Fibroblast of peridontal ligament (primary cell): Measurements from ENCODE around the gene KLHL10.
A peak's percentile ranks its signal among the peaks of the same experiment; 100 is the strongest.

Experiments
- DNase-seq: peaks from one replicate; pipeline ENCODE4 v3.0.0-alpha.2; 2010; ENCODE audit errors: extremely low read depth

Gene KLHL10

GRCh38 chr17:41837761-41838538 lies at the start of gene KLHL10:
Gene KLHL10, plus strand, starts transcription at chr17:41837825. Its CDS starts 108 bp downstream, at chr17:41837933.
- DNase-seq: no peak

- no peak for DNase-seq
These were observed 44.5 kb upstream of the KLHL10 start for GRCh38 chr17:41792845-41793783.

DNA sequence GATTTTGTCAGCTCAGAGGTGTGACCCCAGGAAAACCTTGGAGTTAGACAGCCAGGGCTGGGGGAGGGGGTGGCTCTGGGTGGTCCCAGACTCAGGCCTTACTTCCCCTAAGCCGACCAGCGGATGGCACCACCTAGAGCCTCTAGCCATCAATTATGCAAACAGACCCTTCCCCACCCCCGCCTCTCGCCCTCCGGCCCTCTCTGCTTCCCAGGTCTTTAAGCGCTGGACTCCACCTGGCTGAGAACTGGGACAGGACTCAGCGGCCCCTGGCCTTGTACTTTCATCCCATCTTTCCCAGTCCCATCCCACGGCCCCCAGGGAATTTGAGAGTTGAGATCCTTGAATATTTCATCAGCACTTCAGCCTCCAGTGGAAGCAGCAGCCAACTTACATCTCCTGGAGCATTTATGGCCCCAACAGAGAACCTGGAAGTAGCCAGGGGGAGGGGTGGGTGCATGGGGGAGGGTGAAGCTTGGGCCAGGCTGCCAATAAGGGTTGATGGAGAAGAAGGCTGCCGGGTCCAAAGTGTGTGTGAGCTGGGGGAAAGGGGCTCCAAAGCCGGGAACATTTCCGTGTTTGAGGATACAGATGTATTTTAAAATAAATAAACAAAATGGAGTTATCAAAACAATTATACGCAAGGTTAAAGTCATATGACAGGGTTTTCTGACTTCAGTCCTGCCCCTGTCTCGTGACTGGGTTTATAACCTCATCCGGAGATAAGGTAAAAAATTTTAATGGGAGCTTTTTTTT lies 43.7 kb upstream of the KLHL10 start:
- no peak for DNase-seq

GRCh38 chr17:41794540-41794975 lies 43.1 kb upstream of the KLHL10 start:
- no peak for DNase-seq

DNA sequence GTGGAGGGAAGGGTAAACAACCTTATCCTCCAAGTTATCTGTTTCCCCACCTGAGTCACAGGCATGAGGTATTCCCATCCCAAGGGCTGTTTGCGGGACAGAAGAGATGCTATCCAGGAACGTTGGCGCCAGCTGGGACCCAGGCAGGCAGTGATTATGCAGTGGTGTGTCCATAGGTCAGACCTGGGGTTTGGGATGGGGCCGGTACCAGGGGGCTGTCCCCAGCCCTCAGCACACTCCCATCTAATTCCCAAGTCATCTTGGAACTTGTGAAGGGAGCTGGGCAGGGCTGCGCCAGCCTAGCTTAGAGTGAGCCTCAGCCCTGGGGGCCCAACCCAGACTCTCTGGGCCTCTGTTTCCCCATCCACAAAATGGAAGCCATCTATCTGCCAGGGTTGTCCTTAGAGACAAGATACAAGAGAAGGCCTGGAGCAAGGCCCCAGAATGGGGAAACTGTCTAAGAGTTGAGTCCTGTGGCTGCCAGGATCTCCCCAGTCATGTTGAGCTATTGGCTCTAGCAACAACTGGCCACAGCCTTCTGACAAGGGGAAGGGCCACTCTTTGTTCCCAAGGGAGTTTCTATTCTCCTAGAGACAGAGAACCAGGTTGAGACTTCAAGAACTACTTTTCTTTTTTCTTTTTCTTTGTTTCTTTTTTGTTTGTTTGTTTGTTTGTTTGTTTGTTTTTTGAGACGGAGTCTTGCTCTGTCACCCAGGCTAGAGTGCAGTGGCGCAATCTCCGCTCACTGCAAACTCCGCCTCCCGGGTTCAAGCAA lies 41.3 kb upstream of the KLHL10 start:
- DNase-seq: no peak

- DNase-seq: no peak
These were observed 40.2 kb upstream of the KLHL10 start for GRCh38 chr17:41797377-41797776.

- DNase-seq: no peak
These were observed 38.3 kb upstream of the KLHL10 start for GRCh38 chr17:41799366-41799765.

GRCh38 chr17:41800601-41801373 lies 36.8 kb upstream of the KLHL10 start:
- DNase-seq: no peak

GRCh38 chr17:41801374-41802271 lies 36.0 kb upstream of the KLHL10 start:
- peak; percentile 77 for DNase-seq

DNA sequence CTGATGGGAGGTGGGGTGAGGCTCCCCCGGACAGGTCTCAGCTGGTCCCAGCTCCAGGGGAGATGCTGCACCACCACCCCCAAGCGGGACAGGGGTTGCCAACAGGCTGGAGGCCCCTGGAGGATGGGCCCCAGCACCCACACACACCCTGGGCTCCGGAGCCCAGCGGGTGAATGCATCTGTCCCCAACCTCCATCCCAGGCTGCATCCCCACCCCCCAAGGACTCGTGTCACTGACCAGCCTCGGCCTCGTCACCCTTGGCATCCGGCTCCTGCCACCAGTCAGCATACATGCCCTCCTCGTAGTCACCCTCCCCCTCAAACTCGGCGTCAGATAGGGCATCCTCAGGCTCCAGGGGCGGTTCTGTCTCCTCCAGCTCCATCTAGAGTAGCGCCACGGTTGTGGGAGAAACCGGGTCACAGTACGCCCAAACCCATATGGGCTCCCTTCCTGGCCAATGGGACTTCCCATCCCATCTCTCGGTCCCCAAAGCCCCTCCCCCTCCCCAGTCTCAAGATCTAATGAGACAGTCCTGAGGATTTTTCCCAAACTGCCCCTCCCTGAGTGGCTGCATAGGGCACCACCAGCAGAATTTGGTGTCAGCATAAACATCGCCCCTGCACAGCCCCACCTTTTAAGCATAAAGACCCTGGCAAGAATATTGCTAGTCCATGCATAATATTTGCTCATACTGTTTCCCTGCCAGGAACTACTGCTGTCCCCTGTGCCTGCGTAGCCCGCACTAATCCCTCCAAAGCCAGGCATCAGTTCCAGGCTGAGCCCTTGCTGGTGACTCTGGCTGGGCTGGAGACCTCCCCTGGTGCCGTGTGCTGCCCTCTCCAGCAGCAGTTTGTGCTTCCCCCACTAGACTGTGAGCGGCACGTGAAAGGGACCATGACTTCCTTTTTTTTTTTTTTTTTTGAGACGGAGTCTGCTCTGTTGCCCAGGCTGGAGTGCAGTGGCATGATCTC lies 34.3 kb upstream of the KLHL10 start:
- DNase-seq: no peak

- DNase-seq: no peak
These were observed 30.8 kb upstream of the KLHL10 start for GRCh38 chr17:41806685-41807445.

DNA sequence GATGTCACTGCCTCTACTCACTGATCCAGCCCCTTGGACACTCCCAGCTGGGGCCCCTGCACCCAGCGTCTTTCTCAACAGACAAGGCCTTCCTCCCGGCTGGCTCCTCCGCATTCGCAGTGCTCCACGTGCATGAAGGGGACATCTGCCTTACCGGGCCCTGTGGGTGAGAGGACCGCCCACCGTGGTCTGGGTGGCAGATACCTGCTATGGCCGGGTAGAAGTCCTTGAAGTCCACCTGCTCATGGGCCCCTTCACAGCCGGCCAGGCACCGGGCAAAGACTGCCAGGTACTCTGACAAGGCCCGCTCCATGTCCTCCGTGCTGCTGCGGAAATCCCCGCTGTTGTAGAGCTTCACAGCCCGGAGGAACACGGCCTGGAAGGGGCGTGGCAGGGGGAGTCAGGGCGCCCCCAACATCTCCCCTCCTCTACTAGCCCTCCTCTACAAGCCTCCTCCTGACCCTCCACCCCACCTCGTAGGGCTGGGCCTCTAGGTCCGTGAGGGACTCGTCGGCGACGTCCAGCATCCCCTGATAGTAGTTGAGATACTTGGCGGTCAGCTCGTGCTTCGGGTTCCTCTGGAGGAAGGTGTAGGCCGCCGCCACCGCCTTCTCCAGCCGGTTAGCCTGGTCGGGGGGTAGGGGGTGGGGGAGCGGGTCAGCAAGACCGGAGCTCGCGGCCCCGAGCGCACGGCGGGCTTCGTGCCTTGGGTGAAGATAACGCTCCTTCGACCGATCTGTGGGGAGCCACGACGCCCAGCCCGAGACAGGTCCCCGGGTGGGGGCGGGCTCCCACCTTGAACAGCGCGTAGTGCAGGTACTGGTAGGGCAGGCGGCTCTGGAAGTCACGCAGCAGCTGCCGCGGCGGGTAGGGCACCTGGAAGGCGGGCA lies 26.7 kb upstream of the KLHL10 start:
- DNase-seq: no peak

DNA sequence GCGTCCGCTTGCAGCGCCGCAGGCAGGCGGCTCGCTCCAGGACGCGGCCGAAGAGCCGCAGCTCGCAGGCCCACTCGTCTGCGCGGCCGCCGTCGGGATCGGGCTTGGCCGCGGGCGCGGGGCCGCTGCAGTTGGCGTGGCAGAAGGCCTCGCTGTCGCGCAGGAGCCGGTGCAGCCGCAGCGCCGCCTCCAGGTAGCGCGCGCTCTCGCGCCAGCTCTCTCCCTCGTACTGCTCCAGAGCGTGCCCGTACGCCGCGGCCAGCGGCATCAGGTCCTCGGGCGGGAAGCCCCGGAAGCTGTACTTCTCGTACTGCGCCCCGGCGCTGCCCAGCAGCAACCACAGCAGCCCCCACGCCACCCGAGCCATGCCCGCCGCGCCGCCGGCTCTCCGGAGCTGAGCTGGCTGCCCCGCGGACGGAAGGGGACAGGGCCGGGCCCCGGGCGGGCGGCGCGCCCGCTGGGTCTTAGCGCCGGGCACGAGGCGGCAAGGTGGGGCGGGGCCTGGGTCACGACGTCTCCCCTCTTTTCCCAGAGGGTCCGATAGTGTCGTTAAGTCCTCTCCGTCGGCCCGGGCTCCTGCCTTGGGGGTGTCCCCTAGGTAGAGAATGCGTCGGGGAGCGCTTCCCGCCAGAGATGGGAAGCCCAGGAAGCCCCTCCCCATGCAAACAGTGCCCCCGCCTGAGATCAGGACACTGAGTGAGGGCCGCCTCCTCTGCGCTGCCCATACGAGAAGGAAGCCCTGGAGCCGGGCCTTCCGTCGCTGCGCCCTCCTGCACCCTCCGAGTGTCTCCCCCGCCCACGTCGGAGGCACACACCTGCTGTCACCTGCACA lies 25.9 kb upstream of the KLHL10 start, which contains the start of gene P3H4:
P3H4 (minus strand) TSS at position 401 of the 832 bp plus-strand sequence; CDS start at position 367, 34 bp downstream.
- peak; percentile 68 for DNase-seq

DNA sequence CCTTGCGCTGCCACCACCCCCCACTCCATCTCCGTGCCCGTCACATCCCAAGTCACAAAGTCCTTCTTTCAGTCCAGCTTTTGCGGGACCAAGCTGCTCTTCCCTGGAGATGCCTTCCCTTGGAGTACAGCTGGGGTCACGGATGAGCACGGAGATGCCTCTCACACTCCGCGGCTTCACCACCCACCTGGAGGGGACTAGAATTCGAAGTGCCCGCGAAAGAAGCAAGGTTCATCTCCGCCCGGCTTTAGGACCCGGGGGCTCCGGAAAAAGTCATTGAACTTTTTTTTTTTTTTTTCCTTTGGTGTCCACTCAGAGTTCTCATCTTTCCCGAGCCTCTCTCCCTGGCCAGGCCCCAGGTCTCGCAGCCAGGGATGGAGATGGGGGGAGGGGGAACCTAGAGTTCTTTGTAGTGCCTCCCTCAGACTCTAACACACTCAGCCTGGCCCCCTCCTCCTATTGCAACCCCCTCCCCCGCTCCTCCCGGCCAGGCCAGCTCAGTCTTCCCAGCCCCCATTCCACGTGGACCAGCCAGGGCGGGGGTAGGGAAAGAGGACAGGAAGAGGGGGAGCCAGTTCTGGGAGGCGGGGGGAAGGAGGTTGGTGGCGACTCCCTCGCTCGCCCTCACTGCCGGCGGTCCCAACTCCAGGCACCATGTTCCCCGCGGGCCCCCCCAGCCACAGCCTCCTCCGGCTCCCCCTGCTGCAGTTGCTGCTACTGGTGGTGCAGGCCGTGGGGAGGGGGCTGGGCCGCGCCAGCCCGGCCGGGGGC lies 25.1 kb upstream of the KLHL10 start, which contains the start of gene FKBP10:
FKBP10 (plus strand) TSS at position 624 of the 771 bp plus-strand sequence; CDS start at position 655, 31 bp downstream.
- peak; percentile 86 for DNase-seq
